Hindlimb muscle (tissue), 1 donor: ENCODE measurements around the gene TRIM9. TPM values are rescaled to one million over a fixed set of nuclear protein-coding genes. Genes with fewer than 3 reads are reported as not detected.

Experiments used
- DNase-seq: peaks from one replicate; pipeline ENCODE4 v3.0.0-alpha.2; 2013
- polyA plus RNA-seq: library from polyadenylated mRNA; unstranded; fragments of 120-200 nt; gene quantifications from one replicate; pipeline ENCODE4 v1.2.1, GENCODE V29; 2013; ENCODE audit not compliant: insufficient read length

The TRIM9 gene
- polyA plus RNA-seq, 1 donor, result 2.0 TPM

DNA sequence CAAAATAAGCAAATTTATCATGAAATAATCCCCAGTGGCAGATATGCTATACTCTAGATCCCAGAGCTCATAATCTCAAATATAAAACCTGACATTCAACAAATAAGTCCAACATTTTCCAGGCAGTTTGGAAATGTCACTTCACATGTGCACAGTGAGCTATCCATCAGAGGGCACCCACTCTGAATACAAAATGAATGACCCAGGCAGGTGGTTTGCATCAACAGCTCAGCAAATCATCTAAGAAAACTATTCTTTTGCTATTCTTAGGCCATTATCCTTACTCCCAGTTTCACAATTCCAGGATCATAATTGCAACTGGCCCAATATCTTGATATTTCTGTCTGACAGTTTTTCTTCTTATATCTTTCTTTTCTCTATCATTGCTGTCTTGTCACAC, 38.5 kb downstream of the TRIM9 start:
- no peak for DNase-seq

DNA sequence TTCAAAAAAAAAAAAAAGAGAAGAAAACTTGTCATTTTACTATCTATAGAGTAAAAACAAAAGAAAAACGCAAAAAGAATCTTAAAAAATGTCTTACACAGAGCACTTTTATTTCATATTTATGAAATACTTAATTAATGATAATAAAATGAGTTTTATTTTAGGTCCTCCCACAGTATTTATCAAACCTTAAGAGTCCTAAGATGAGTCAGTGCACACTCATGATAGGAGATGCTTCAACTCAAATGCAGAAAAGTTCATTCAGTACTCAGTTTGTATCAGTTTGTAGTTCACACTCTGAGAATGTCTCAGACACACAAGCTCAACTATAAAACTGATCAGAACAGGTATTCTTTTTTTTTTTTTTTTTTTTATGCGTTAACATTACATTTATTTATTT, 41.7 kb downstream of the TRIM9 start:
- no peak for DNase-seq

DNA sequence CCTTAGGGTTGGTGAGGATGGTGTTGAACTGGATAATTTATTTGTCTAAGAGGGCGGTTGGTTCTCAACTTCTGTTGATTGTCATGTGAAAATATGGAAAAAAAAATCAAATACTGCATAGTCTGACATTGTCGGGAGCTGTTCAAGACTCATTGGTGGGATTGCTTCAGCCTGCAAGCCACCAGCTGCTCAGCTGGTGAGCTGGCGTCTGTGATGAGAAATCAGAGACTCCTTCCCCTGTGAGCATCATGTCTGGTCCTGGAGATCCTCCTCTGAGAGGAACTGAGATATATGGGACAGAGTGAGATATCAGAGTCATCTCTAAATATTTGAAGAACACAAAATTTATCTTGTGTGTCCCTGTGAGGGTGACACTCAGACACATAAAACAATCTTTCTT, 49.9 kb downstream of the TRIM9 start:
- DNase-seq, result no peak

DNA sequence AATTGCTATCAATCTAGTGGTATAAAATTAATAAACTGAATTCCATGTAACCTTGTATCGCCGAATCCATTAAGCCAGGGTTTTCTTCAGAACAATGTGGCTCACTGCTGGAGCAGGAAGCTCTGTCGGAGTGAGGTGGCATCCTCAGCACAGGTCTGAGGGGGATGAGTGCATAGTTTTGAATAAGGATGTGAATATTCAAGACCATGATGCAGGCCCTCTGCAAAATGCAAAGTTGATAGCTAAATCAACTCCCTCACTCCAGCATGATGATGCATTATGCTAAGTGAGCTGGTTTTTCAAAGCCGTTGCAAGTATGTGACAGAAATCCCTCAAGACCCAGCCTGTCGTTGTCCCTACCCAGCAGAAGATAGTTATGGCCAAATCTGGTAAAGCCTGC, 53.0 kb downstream of the TRIM9 start:
- no peak for DNase-seq

DNA sequence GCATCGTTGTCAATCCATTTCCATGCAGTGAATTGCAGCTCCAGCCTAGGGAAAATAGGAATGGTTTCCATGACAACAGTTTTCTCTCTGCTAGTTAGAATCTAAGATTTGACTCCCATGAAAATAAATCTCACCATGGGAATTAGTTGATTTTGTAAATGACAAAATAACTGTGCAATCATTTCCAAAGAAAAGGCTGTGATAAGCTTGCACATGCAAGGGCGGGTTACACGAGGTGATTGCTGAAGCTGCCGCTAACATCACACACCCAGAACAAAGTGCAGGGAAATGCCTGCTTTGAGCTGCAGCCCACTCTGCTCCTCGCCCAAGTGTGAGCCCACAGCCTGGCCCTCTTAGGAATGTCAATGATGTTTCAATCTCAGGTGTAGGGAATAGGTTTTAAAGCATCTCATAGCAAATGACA, 53.8 kb downstream of the TRIM9 start:
- no peak for DNase-seq

DNA sequence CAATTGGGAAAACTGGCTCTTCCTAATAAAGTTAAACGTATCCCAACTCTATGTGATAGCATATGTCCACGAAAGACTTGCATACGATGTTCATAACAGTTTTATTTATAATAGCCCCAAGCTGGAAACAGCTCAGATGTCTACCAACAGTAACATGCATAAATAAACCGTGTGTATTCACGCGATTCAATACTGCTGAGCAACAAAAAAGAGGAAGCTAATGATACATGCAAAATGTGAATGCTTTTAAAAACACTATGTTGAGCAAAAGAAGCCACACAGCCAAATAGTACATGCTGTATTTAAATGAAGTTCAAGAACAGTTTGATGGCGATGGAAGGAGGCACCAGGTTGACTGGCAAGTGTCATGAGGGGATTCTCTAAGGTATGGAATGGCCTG, 55.7 kb downstream of the TRIM9 start:
- no peak for DNase-seq

DNA sequence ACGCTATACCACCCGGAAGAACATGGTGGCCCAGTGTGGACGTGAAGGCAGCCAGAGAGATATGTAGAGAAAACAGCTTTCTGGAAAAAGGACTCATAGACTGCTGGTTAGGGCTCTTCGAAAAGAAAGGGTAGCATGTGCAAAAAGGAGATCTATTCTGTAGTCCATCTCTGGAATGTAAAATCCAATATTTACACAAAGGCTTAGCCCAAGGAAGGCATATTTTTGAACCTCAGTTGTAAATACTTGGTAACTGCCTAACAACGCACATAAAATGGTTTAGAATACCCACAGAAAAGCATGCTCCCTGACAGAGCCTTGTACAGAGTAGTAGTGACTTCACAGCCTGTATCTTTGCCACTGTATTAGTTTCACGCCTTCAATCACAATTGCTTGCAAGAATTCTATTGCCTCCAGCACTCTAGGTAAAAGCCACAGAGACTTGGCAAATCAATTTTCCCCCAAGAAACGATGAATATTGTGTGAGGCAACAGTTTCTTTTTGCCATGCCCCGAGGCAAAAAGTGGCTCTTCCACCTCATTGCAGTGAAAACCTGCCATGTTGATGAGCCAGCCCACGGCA, 59.2 kb downstream of the TRIM9 start:
- DNase-seq, result no peak

DNA sequence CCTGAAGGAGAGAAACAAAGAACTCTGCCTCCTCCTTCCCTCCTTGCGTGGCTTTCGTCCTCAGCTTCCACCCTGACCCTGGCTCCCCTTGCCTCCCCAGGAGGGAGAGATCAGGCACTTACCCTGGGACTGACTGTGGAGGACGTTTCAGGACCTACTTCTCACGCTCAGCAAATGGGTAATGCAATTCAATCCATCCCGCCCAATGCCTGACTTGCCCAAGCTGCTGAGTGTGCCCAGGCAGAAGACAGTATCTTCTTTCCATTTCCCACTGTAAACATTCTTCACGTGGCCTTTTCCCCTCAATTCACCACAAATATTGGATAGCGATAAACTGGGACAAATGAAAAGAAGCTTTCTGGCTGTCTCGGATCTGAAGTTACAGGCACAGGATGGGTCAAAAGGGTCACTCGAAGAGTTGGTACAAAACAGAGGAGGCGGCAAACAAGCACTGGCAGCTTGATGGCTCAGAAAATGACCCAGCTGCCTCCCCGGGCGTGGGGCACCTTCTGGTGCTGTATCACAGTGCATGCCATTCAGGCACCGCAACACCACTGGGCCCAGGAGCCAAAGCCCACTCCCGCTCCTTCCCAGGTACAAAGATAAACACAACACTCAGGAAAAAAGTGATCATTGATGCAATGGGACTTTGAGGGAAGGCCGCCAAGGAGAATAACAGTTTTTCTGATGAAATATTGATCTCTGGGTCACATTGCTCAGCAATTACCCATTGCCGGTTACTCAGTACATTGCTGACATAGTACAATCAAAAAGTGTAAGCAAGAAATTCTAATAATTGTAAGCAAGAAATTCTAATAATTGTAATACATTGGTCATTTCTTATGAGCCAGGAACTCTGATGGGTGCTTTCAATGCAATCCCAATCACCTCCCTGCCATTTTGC, 65.8 kb downstream of the TRIM9 start:
- no peak for DNase-seq

DNA sequence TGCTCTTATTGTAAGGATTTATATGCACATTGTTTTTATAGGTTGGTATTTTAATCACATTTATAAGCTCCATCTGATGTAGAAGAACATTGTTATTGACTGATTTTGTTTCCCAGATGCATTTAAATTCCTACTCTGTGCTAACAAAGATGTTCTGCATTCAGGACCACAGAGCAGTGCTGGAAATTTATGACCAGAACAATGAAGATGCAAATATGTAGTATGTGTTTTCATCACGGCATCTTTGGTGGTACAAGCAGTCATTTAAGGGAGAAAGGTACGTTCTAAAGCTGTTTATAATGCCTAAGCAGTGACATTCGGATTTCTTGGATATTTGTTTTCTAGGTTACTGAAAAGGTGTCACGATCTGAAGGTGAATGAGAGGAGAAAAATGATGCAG, 66.5 kb downstream of the TRIM9 start:
- no peak for DNase-seq

DNA sequence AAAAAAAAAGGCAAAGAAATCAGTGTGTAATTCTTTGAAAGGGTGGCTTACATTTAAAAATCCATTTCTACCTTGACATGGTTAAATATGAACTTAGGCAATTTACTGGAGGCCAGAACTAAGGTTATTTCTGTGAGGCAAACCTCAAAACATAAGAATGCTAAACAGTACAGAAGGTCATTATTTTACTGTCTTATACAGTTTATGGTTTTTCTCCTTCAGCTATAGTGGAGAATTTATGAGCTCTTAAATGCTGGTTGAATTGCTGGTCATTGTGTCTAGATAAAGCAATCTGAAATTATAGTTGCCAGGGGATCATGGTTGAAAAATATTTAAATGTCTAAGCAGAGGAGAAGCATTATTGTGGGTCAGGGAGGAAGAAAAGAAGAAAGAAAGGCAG, 70.5 kb downstream of the TRIM9 start:
- DNase-seq, result no peak

DNA sequence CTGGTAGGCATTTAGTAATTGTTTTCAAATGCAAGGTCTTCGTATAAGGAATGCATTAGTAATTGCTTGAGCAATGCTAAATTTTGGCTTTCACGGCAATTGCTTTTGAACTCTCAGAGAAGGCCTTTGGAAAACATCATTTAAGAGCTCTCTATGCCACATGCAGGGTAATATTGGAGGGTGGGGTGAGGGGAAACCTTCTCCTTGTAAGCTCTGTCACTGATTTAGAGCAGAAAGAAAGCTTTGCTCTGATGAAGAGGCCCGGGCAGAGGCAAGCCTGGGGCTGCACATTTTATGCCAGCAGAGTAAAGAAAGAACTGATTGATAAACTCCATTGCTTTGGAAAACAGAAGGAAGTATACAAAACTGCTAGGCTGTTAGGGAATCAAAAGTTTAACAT, 70.9 kb downstream of the TRIM9 start:
- DNase-seq, result no peak

DNA sequence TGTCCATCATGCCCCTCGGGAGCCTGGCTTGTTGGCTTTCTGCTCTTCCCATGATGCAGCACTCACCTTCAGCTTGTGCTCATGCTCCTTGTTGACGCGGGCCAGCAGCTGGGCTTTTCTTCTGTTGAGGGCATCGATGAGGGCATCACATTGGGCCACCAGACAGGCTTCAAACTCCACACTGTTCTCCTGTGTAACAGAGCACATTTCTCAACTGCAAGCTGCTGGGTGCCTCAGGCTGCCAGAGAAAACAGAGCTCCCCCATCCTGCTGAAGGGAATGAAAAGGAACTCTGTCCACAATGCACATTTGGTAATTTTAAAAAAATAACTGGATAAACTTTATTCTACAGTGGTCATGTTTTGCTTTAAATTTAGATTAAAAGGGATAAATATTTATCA, 72.1 kb downstream of the TRIM9 start:
- DNase-seq, result no peak

DNA sequence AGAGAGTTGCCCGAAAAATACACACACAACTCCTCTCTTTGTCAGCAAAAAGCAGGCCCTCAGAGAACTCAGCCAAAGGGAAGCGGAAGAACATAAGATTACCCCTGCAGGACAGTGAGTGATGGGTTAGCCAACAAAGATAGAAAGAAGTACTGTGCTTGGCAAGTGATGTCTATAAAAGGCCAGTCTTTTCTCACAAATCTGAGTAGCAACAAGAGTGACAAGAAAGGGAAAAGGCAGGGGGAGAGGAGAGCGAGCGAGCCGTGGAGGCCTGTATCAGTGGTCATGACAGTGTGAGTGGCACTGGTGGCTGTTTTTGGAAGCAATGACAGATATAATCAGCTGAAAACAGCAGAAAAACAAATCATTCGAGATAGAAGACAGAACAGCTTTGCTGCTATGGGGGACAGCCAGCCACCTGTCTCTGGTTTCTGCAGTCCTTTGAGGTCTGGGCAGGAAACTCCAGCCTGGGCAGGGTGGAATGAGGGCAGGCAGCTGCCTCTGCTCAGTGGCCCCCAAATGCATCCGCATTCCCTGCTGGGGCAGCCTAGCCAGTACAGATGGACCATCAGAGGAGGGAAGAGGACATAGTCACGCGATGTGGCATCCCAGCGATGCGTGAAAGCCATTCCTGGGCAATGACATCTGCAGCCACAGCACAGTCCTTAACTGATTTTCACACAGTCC, 74.7 kb downstream of the TRIM9 start:
- DNase-seq, result peak; percentile 11

DNA sequence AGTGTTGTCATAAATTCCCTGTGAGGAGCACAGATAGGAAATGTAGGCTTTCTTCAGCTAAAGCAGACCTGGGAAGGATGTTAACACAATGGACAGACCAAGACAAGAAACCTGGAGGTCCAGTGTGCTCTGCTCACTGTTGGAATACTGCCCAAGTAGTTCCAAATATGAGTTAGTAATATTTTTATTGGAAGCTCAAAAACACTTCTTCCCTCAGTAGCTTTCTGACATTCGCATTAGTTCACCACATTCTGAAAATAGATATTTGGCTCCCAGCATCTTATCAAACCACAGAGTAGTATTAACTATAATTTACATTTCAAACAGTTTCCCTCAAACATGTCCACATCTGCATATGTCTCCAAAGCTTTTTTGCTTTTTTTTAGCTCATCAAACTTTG, 75.8 kb downstream of the TRIM9 start:
- no peak for DNase-seq

DNA sequence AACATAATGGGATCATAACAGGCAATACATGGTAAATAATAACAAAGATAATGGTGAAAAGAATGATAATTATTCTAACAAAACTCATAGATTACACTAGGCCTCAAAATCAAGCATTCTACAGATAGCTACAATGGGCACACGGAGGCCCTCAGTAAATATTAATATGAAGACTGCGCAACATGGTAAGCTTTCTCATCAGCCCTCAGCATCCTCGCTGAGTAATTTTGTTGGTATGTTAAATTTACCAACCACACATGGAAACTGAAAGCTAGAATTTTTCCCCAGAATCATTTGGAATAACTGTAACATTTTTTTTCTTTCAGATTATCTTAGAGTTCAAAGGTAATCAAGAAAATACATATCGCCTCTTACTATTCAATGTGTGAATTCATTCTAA, 76.4 kb downstream of the TRIM9 start:
- DNase-seq, result no peak

DNA sequence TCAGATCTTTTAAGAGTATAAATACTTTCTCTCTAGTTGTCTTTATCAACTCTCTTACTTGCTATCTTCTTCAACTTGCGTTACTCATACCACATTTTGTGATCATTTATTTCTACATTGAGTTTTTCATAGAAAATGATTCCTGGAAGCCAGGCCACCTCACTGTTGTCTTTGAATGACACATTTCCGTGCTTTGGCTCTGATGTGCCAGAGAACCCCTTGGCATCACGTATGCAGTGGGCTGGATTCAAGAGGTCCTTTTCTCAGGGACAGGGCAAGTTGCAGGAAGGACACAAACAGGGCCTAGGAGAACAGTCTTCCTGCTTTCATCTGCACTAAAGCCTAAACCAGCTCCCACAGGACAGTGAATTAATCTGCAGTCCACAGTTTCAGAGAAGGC, 80.3 kb downstream of the TRIM9 start:
- no peak for DNase-seq

DNA sequence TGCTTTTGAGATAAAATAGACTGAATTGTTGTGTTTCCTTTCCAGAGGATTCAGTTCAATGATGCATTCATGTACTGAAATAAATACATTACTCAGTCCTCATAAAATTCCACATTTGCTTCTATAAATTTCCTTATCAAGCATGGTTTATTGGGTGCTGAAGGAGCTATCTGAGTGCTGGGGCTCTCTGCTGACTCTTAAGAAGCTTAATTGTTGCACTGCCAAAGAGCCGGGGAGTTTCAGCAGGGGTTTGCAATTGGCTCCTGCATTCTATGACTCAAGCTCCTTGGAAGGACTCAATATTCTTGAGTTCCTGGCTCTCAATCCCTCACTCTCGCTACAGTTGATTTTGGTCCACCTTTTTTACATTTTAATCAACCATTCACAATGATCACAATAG, 80.8 kb downstream of the TRIM9 start:
- peak; percentile 70 for DNase-seq

DNA sequence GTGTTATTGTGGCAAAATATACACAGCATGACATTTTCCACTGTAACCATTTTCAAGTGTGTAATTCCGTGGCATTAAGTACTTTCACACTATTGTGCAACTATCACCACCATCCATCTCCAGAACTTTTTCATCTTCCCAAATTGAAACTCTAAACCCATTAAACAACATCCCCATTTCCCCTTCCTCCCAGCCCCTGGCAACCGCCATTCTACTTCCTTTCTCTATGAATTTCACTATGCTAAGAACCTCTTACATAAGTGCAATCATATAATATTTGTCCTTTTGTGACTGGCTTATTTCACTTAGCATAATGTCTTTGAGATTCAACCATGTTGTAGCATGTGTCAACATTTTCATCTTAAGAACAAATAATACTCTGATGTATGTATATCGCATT, 82.8 kb downstream of the TRIM9 start:
- no peak for DNase-seq

DNA sequence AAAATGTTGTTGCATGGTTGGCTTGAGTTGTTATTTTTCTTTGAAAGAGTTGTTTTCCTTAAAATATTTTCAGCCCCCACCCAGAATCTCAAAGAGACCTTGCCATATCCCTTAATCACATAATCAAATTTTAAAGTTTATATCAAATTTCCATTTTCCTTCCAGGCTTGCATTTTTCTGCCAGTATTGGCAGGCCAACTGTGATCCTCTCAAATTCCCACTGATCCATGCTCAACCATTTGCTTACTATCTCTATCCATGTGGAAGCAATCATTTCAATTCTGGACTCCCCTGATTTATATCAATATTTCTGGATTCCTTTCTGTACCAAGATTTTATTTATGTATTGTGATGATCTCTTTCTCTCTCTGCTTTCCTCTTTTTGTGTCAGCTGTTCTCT, 86.5 kb downstream of the TRIM9 start:
- no peak for DNase-seq

DNA sequence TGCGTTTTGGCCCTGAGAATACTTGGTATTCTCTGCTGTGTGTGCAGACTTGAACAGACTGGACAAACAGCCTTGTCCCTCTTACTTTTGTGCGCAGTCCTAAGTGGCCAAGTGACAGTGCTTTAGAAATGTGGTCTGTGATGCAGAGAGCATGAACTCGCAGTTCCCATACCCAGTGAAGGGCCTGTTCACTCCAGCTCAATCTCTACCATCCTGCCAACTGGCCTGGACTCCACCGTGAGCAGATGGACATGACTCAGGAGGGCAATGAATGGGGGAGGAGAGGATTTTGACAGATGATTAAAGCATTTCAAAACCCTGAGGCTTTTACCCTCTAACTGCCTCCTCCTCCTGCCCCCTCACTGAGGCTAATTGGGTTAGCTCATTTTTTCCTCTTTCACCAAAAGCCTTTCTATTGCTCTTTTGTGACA, 88.1 kb downstream of the TRIM9 start:
- DNase-seq, result peak; percentile 26

DNA sequence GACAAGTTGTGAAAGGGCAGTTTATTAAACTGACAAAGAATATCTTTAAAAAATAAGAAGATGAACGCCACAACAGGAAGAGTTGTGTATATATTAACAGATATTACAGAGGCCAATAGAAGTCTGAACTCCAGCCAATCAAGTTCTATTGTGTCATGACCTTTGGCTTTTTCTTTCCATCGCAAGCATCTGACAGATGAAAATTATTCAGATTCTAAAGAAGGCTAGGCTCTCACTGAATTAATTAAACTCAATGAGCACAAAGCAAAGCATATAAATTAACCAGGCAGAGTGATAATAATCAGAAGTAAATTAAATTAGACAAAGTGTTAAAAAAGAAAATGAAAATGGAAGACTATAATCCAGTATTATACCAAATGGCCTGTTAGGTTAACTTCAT, 88.6 kb downstream of the TRIM9 start:
- no peak for DNase-seq

DNA sequence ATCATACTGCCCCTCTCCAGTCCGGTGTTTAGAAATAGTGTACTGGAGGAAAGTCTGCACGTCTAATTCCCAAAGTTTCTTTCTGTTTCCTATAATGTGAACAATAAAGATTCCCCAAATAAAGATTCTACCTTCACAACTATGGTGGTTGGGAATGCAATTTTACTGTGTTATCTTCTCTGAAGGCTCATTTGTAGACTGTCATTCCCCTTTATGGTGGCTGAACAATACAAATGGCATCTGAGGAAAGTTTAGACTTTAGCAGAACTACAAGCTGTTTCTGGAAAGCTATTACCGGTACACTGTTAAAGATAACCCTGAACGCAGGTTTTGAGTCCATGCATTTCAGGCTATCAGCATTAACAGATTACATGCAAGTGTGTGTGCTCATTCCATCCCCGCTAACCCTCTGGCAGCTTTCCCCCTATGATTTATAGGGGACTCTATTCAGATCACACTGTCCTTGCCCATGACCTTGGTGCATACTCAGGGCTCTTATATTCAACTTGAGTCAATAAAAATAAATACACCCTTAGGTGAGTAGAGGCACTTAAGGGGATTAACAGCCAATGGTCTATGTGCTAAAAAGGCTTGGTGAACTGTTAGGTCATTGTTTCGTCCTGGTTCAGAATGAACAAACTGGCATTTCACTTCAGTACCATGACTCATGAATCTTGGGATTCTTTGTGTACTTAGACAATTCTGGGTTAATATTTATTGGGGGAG, 89.9 kb downstream of the TRIM9 start:
- DNase-seq, result no peak

DNA sequence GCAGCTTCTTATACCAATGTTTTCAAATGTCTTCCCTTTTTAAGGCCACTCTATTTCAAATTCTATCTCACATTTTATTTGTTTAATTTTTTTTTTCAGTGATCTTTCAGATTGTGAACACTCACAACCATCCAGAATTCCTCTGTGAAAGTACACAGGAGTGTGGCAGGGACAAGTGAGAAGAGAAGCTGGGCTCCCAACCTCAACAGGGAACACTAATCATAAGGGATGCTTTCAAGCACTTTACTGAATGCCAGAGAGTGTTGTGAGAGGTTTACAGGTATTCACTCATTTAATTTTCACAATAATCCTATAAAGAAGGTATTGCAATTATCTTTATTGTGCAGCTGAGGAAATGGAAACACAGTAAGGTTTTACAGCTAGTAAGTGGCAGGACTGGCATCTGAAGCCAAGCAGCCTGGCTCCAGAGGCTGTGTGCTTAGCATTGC, 90.5 kb downstream of the TRIM9 start:
- DNase-seq, result no peak
